ENCODE results near the gene TP73.

GRCh38 chr1:3633344-3634058 lies 18.8 kb upstream of the TP73 start:
- TF ChIP-seq, protein P1, sequence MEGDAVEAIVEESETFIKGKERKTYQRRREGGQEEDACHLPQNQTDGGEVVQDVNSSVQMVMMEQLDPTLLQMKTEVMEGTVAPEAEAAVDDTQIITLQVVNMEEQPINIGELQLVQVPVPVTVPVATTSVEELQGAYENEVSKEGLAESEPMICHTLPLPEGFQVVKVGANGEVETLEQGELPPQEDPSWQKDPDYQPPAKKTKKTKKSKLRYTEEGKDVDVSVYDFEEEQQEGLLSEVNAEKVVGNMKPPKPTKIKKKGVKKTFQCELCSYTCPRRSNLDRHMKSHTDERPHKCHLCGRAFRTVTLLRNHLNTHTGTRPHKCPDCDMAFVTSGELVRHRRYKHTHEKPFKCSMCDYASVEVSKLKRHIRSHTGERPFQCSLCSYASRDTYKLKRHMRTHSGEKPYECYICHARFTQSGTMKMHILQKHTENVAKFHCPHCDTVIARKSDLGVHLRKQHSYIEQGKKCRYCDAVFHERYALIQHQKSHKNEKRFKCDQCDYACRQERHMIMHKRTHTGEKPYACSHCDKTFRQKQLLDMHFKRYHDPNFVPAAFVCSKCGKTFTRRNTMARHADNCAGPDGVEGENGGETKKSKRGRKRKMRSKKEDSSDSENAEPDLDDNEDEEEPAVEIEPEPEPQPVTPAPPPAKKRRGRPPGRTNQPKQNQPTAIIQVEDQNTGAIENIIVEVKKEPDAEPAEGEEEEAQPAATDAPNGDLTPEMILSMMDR (IDR thresholded peaks at IDR 0.05 in 2 of 3, conservative IDR thresholded peaks at IDR 0.05 in 1 of 3; ENCODE audit: borderline replicate concordance in 1 of 3, insufficient read depth in 1 of 3, low read depth in 2 of 3, low read length in 2 of 3), result no peak
- TF ChIP-seq POLR2A (IDR thresholded peaks at IDR 0.05; ENCODE audit: borderline replicate concordance, extremely low read depth, insufficient read depth, insufficient read length) (no peak), RAD21 (IDR thresholded peaks at IDR 0.05; ENCODE audit: low read depth) (no peak)
